Bronchial epithelial cell (primary cell): ENCODE measurements around the gene TAPT1. TPM values are rescaled to one million over a fixed set of nuclear protein-coding genes. Genes with fewer than 3 reads are reported as not detected.

Experiments
- DNase-seq: peaks from one replicate; pipeline ENCODE4 v3.0.0-alpha.2; 2010; ENCODE audit warnings: low read depth
- FAIRE-seq: peaks from 2 replicates; lab custom pipeline; 2011; peaks lifted over from hg19 to GRCh38; lab: Jason Lieb, UNC
- H3K27me3 ChIP-seq: 2 replicates; pipeline ENCODE4 v1.5.1; 2011; ENCODE audit warnings: low read length; ENCODE audit not compliant: control insufficient read depth, insufficient read depth
- H3K36me3 ChIP-seq: 2 replicates; pipeline ENCODE4 v1.5.1; 2011; ENCODE audit warnings: low read length; ENCODE audit not compliant: control insufficient read depth, insufficient read depth
- H3K4me3 ChIP-seq: 2 replicates; pipeline ENCODE4 v1.5.1; 2011; ENCODE audit warnings: mild to moderate bottlenecking, low read depth, low read length, control low read depth
- CTCF ChIP-seq: IDR thresholded peaks from 2 replicates; pipeline ENCODE4 v1.5.1; 2011; ENCODE audit warnings: mild to moderate bottlenecking, moderate library complexity, low read length, control low read depth, inconsistent platforms; ENCODE audit not compliant: insufficient read depth, severe bottlenecking
- total RNA-seq: library from RNA; depleted of rRNA; stranded (reverse); fragments of >200 nt; gene quantifications from 2 replicates; pipeline ENCODE4 v1.2.1, GENCODE V29; 2014

Gene TAPT1
- total RNA-seq, 1 donor from 2014 or later, result 15.0 TPM

GRCh38 chr4:16117164-16117563 lies 109.1 kb downstream of the TAPT1 start:
- no peak for FAIRE-seq
- Histone ChIP-seq H3K27me3 (no peaks in the 10 kb centered on the region), H3K36me3 (no peaks in the 10 kb centered on the region), H3K4me3 (no peak overlapping the region)
- no peak for DNase-seq
- TF ChIP-seq CTCF, result no peak

GRCh38 chr4:16116493-16116990 lies 109.7 kb downstream of the TAPT1 start:
- DNase-seq, result no peak
- no peaks in the 10 kb centered on the region for H3K27me3 ChIP-seq
- FAIRE-seq, result no peak
- no peak for TF ChIP-seq CTCF
- no peaks in the 10 kb centered on the region for H3K36me3 ChIP-seq
- no peak overlapping the region for H3K4me3 ChIP-seq

- Histone ChIP-seq H3K36me3 (no peaks in the 10 kb centered on the region), H3K27me3 (no peaks in the 10 kb centered on the region), H3K4me3 (no peak overlapping the region)
- FAIRE-seq, result no peak
- DNase-seq, result no peak
- TF ChIP-seq CTCF, result no peak
Observed at GRCh38 chr4:16116019-16116418, 110.3 kb downstream of the TAPT1 start.

DNA sequence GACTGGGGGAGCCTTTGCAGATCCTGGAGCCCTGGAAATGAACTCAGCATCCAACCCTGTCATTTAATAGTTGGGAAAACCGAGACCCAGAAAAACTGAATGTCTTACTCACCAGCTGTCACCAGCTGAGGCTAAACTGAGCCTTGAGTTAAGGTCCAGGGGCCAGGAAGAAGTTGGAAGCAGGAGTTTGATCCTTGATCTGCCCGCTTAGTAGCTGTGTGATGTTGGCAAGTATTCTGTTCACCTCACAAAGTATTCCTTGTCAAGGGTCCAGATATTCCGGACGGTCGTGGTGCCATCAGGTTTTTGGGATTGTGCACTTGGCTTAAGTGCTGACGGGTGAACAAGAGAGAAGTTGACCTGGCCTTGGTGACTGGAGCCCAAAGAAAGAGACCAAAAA lies 111.7 kb downstream of the TAPT1 start:
- no peak for DNase-seq
- no peak for FAIRE-seq
- Histone ChIP-seq H3K36me3 (no peaks in the 10 kb centered on the region), H3K4me3 (no peak overlapping the region), H3K27me3 (no peaks in the 10 kb centered on the region)
- TF ChIP-seq CTCF, result no peak

DNA sequence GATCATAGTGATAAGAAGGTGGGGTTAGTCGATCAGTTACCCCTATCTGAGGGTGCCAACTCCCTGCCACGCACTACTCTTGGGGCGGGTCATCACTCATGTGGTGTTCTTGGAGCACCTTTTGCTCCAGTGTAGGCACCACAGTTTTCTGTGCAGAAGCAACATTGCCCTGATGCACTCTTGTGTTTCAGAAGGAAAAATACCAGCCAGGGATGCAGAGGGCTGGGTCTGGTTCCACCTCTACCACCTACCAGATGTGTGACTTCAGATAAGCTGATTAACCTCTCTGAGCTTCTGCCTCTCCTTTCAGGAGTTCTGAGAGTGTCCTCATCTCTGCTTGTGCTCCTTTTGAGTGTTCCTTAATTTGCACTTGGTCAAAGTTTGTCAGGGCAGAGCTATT lies 112.5 kb downstream of the TAPT1 start:
- no peak for FAIRE-seq
- no peak for TF ChIP-seq CTCF
- Histone ChIP-seq H3K36me3 (no peaks in the 10 kb centered on the region), H3K4me3 (no peak overlapping the region), H3K27me3 (no peaks in the 10 kb centered on the region)
- no peak for DNase-seq

GRCh38 chr4:16111533-16111932 lies 114.7 kb downstream of the TAPT1 start:
- no peaks in the 10 kb centered on the region for H3K36me3 ChIP-seq
- FAIRE-seq (no peak), DNase-seq (no peak)
- no peaks in the 10 kb centered on the region for H3K27me3 ChIP-seq
- no peak for TF ChIP-seq CTCF
- H3K4me3 ChIP-seq, result no peak overlapping the region
